K562 (cell line): ENCODE measurements around the gene DGAT2. TPM values are rescaled to one million over a fixed set of nuclear protein-coding genes. Genes with fewer than 3 reads are reported as not detected.

Experiments
- ATAC-seq: fragments of 200-7000 bp; cut with Tn5 transposase; 3 replicates; pipeline ENCODE4 v1.9.1; 2020; ENCODE audit warnings: moderate library complexity
- BruUV-seq: library from RNA; stranded (reverse); fragments of 400-500 nt; replicated peaks from 2 replicates; lab custom pipeline; 2021; lab: Mats Ljungman, UMichigan
- CTCF ChIA-PET: fragments of 300-600 bp; formaldehyde crosslinking; extraction: SDS; loops from one replicate; lab custom pipeline; 2021; ENCODE audit warnings: low intra/inter-chr PET ratio; lab: Yijun Ruan, JAX
- POLR2A ChIA-PET: fragments of 300-600, 350-650 bp; sonication (Branson Sonifier 250); formaldehyde crosslinking; extraction: SDS; loops from one replicate; lab custom pipeline; 2021; ENCODE audit warnings: antibody characterized with exemption, inconsistent platforms; lab: Yijun Ruan, JAX
- DNase-seq, 4 experiments: peaks; one replicate each; pipeline versions ENCODE4 v3.0.0 to v3.0.0-alpha.2; 2011 to 2018; ENCODE audit warnings: low spot score in 3 of 4, mixed read lengths in 3 of 4; ENCODE audit errors: extremely low read depth in 1 of 4
- FAIRE-seq: peaks from 2 replicates; lab custom pipeline; 2011; peaks lifted over from hg19 to GRCh38; lab: Jason Lieb, UNC
- H2AFZ ChIP-seq: 2 replicates; pipeline ENCODE4 v1.6.0; 2011; ENCODE audit warnings: low read depth, low read length, control low read depth, inconsistent platforms
- H3K27ac ChIP-seq: fragments of 200-600 bp; 3 replicates; pipeline ENCODE4 v1.8.0; 2011; ENCODE audit warnings: low read depth, mild to moderate bottlenecking, control low read depth, inconsistent platforms, low read length, moderate library complexity, mixed read lengths; ENCODE audit errors: extremely low read depth
- H3K27me3 ChIP-seq, 2 experiments: fragments of 300-600 bp in 1 of 2; 2 replicates in 1 of 2; 3 replicates in 1 of 2; pipeline versions ENCODE4 v1.6.0 to v1.8.0; 2011; ENCODE audit warnings: inconsistent platforms in 2 of 2, low read length in 2 of 2, mild to moderate bottlenecking in 1 of 2, mixed read lengths in 1 of 2, moderate library complexity in 1 of 2; ENCODE audit not compliant: control insufficient read depth in 2 of 2, insufficient read depth in 2 of 2
- H3K36me3 ChIP-seq: fragments of 300-600 bp; 3 replicates; pipeline ENCODE4 v1.8.0; 2011; ENCODE audit warnings: mild to moderate bottlenecking, low read length, inconsistent platforms; ENCODE audit not compliant: control insufficient read depth, insufficient read depth
- H3K4me1 ChIP-seq, 2 experiments: fragments of 200-600 bp in 1 of 2; replicated peaks in 1 of 2; 2 replicates in 1 of 2; 3 replicates in 1 of 2; pipeline versions ENCODE4 v1.5.1 to v1.8.0; 2011; ENCODE audit warnings: inconsistent platforms in 2 of 2, low read length in 2 of 2, mild to moderate bottlenecking in 1 of 2, mixed read lengths in 1 of 2, moderate library complexity in 1 of 2; ENCODE audit not compliant: control insufficient read depth in 2 of 2, insufficient read depth in 2 of 2
- H3K4me2 ChIP-seq: 2 replicates; pipeline ENCODE4 v1.6.1; 2011; ENCODE audit warnings: low read length, control low read depth, inconsistent platforms, mixed read lengths; ENCODE audit not compliant: insufficient read depth
- H3K4me3 ChIP-seq: fragments of 200-600 bp; sonication (generic), shearing (Covaris generic); 2 replicates; pipeline ENCODE4 v1.5.1; 2016; ENCODE audit warnings: control low read depth, inconsistent platforms
- H3K79me2 ChIP-seq: fragments of 200-600 bp; 3 replicates; pipeline ENCODE4 v1.8.0; 2011; ENCODE audit warnings: low read length, inconsistent platforms; ENCODE audit not compliant: control insufficient read depth, insufficient read depth
- H3K9ac ChIP-seq, 2 experiments: 2 replicates each; pipeline versions ENCODE4 v1.6.0 to v1.6.1; 2011; ENCODE audit warnings: low read depth in 2 of 2, low read length in 2 of 2, control low read depth in 1 of 2, inconsistent platforms in 1 of 2, mild to moderate bottlenecking in 1 of 2, mixed read lengths in 1 of 2; ENCODE audit not compliant: insufficient read depth in 1 of 2
- H3K9me1 ChIP-seq: one replicate; pipeline ENCODE4 v1.6.0; 2011; ENCODE audit warnings: inconsistent platforms, mild to moderate bottlenecking, low read length, moderate library complexity; ENCODE audit not compliant: control insufficient read depth, insufficient read depth
- H3K9me3 ChIP-seq: replicated peaks from 2 replicates; pipeline ENCODE4 v1.5.1; 2011; ENCODE audit warnings: low read depth, low read length, inconsistent platforms; ENCODE audit not compliant: control insufficient read depth, insufficient read depth
- H4K20me1 ChIP-seq: replicated peaks from 2 replicates; pipeline ENCODE4 v1.6.1; 2011; ENCODE audit warnings: low read length, inconsistent platforms, mixed read lengths; ENCODE audit not compliant: control insufficient read depth, insufficient read depth
- ARHGAP35 ChIP-seq: fragments of 450-650 bp; IDR thresholded peaks from 2 replicates; pipeline ENCODE4 v1.6.1; 2018; ENCODE audit not compliant: partially characterized antibody
- GATA2 ChIP-seq: sonication (generic); formaldehyde crosslinking; IDR thresholded peaks from 2 replicates; pipeline ENCODE4 v1.4.0; 2020; ENCODE audit warnings: mild to moderate bottlenecking, missing genetic modification reagents
- HNRNPK ChIP-seq: fragments of 200-400 bp; formaldehyde crosslinking; IDR thresholded peaks from one replicate; pipeline ENCODE4 v1.6.1; 2018; ENCODE audit warnings: mild to moderate bottlenecking, low read depth, low read length; ENCODE audit not compliant: poor library complexity, severe bottlenecking
- IRF2 ChIP-seq: sonication (generic); formaldehyde crosslinking; IDR thresholded peaks from 2 replicates; pipeline ENCODE4 v1.8.1; 2022; ENCODE audit warnings: mild to moderate bottlenecking, missing genetic modification reagents
- JUND ChIP-seq, 2 experiments: IDR thresholded peaks; 2 replicates in 1 of 2; 3 replicates in 1 of 2; pipeline ENCODE4 v1.6.1; 2011; ENCODE audit warnings: borderline replicate concordance in 2 of 2, low read depth in 2 of 2, low read length in 2 of 2, improper control_type of control experiment in 1 of 2, missing biosample characterization in 1 of 2, missing genetic modification characterization in 1 of 2, missing genetic modification reagents in 1 of 2
- MYNN ChIP-seq, 2 experiments: sonication (generic); formaldehyde crosslinking in 1 of 2; IDR thresholded peaks; 2 replicates each; pipeline versions ENCODE4 v1.5.0 to v1.6.1; 2016 to 2020; ENCODE audit warnings: antibody characterized with exemption in 1 of 2, missing genetic modification reagents in 1 of 2
- NR2C2 ChIP-seq, 2 experiments: fragments of 200-800 bp in 1 of 2; sonication (Bioruptor generic) in 1 of 2; sonication (generic) in 1 of 2; formaldehyde crosslinking in 1 of 2; IDR thresholded peaks; 2 replicates each; pipeline versions ENCODE4 v1.6.1 to v1.8.0; 2016 to 2022; ENCODE audit warnings: mild to moderate bottlenecking in 1 of 2, missing compliant biosample characterization in 1 of 2, missing genetic modification characterization in 1 of 2, missing genetic modification reagents in 1 of 2
- PTBP1 ChIP-seq: fragments of 200-400 bp; formaldehyde crosslinking; IDR thresholded peaks from 2 replicates; pipeline ENCODE4 v1.6.1; 2017; ENCODE audit warnings: low read depth, low read length
- SAFB ChIP-seq: fragments of 200-400 bp; formaldehyde crosslinking; IDR thresholded peaks from 2 replicates; pipeline ENCODE4 v1.6.1; 2017; ENCODE audit warnings: low read depth, low read length, borderline replicate concordance
- ZNF584 ChIP-seq: fragments of 200-800 bp; sonication (Bioruptor generic); IDR thresholded peaks from 2 replicates; pipeline ENCODE4 v1.6.1; 2016; ENCODE audit warnings: low read depth, mild to moderate bottlenecking, missing genetic modification characterization, missing compliant biosample characterization
- WGBS: fragments of 100-300 bp; shearing (Covaris generic); methylation state at CpG from one replicate; pipeline ENCODE4 v1.1.6; 2016; ENCODE audit warnings: low coverage, mixed read lengths; ENCODE audit not compliant: insufficient coverage; ENCODE audit errors: missing lambda C conversion rate; 5-methylcytosine and 5-hydroxymethylcytosine counted together
- in situ Hi-C: fragments of 300-500 bp; cut with MboI; formaldehyde crosslinking; loops from 4 replicates; pipeline ENCODE4 v1.15.0; 2018; ENCODE audit warnings: inconsistent platforms, mixed read lengths
- intact Hi-C: fragments of 100-400 bp; cut with micrococcal nuclease; formaldehyde crosslinking; loops from 2 replicates; pipeline ENCODE4 v1.14.2; 2022
- polyA plus RNA-seq, 8 experiments: library from polyadenylated mRNA; depleted of rRNA in 4 of 8; stranded (reverse) in 5 of 8; unstranded in 3 of 8; fragments of >200 nt; fragmentation: Nextera tagmentation in 2 of 8; fragmentation: Illumina TruSeq in 1 of 8; extraction: Ambion mirVana in 2 of 8; extraction: Trizol in 1 of 8; gene quantifications; 2 replicates each; pipeline versions ENCODE4 v1.2.1 to v1.2.3, GENCODE V29; 2011 to 2014; ENCODE audit warnings: inconsistent platforms in 1 of 8, missing spikeins in 1 of 8
- total RNA-seq, 7 experiments: library from RNA; depleted of rRNA in 6 of 7; stranded (reverse); fragments of >200 nt in 6 of 7; fragmentation: Illumina TruSeq in 2 of 7; extraction: Trizol in 2 of 7; gene quantifications; 2 replicates each; pipeline versions ENCODE4 v1.2.1 to v1.2.3, GENCODE V29; 2011 to 2021; ENCODE audit warnings: low replicate concordance in 1 of 7
- TF ChIP-seq, protein P1 (sequence below): fragments of 150-350 bp; IDR thresholded peaks from 2 replicates; pipeline ENCODE4 v1.6.1; 2014; ENCODE audit warnings: low read depth, mild to moderate bottlenecking, low read length, borderline replicate concordance

DGAT2 gene
- total and polyA plus RNA-seq, 9 of the 15 experiments (the other 6 are each of a cell fraction or from before 2014, with no cell fraction given) = 0.68 to 2.8 (median 1.8) TPM

DNA sequence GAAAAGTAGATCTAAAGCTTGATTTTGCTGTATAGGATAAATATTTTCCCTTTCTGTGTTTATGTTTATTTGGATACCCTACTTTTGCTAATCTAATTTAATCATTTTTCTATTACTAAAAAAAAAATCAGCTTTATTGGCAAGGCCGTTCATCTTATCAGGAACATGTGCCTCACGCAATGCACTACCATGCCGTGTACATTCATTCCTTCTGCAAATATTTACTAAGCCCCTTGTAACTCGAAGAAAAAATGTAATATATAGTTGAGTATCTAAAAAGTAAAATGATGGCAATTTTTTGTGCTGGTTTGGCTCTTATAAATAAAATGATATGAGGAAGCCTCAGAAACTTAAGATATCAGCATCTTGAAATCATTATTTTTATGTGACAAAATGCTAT lies 55.4 kb downstream of the DGAT2 start (continued):
- TF ChIP-seq PTBP1 (no peak), JUND (IDR thresholded peaks at IDR 0.05; ENCODE audit: borderline replicate concordance, low read depth, low read length) (no peak), JUND (tag; IDR thresholded peaks at IDR 0.05; ENCODE audit: borderline replicate concordance, low read depth, low read length) (no peak), NR2C2 (CRISPR knock-in tag; IDR thresholded peaks at IDR 0.05) (no peak), NR2C2 (tag; IDR thresholded peaks at IDR 0.05) (no peak), ARHGAP35 (no peak)

DNA sequence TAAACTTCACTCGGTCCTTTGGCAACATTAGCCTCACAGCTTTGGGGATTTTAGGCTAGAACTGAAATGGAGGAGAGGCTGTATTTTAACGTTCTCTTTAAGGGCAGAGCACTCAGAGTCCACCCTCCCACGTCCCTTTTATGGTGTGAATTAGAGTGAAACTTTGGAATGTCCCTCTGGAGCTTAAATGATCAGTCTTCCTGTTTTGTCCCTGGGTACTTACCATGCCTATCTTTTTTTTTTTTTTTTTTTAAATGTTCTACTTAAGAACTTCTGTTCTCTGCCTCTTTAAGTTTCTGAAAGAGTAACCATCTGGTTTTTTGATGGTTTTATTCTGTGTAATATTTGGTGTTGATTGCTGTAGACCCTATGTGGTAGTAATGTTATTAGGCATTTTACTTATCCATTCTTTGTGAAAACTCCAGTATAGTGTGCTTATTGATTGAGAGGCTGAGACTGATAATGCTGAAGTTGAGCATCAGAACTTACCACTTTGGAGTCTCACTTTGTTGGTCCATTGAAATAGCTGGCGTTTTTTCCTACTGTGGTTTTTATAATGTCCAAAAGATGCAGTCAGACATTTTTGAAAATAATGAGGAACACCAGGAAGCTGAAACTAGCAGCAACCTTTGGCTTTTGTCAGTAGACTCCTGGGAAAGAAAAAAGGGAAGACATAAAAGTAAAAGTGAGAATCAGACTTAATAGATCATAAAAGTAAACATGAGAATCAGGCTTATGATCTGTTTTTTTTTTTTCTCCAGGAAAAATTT lies 58.1 kb downstream of the DGAT2 start:
- Histone ChIP-seq H2AFZ (no peak overlapping the region), H3K4me2 (no peak overlapping the region), H3K9me3 (no peaks in the 10 kb centered on the region), H3K4me3 (no peak overlapping the region), H3K4me1 (peaks cover 0 to 4% of the 10 kb centered on the region in 2 experiments; a peak in 1 of 5 replicates), H3K27ac (no peak overlapping the region), H3K36me3 (peaks cover 13% of the 10 kb centered on the region; the same call in 2 of the 3 replicates), H3K27me3 (no peaks in the 10 kb centered on the region), H4K20me1 (no peaks in the 10 kb centered on the region), H3K79me2 (peaks cover 52% of the 10 kb centered on the region), H3K9me1 (no peaks in the 10 kb centered on the region), H3K9ac (no peak overlapping the region; a peak in 1 of 4 replicates)
- CTCF ChIA-PET = interaction anchor here (0.6 kb wide), 1 partner anchor 94 kb away, joined by 6 read pairs; no protein-coding TSS in a partner anchor
- POLR2A ChIA-PET = interaction anchor here (0.6 to 1.5 kb wide), 2 partner anchors 10 to 29 kb away, joined by 3 to 7 read pairs; no protein-coding TSS in a partner anchor
- 44% methylated on average over 4 of the region's 4 CpGs for WGBS
- BruUV-seq = no TSS peak
- no peak for DNase-seq
- in situ Hi-C loops (no loop called here), intact Hi-C loops (no loop called here)
- no peak for FAIRE-seq
- ATAC-seq = no peak
- TF ChIP-seq MYNN (IDR thresholded peaks at IDR 0.05) (no peak), MYNN (CRISPR knock-in tag; IDR thresholded peaks at IDR 0.05) (no peak), HNRNPK (no peak), GATA2 (CRISPR knock-in tag) (no peak), SAFB (no peak), ZNF584 (CRISPR knock-in tag) (no peak), IRF2 (CRISPR knock-in tag) (no peak)
- TF ChIP-seq, protein P1, sequence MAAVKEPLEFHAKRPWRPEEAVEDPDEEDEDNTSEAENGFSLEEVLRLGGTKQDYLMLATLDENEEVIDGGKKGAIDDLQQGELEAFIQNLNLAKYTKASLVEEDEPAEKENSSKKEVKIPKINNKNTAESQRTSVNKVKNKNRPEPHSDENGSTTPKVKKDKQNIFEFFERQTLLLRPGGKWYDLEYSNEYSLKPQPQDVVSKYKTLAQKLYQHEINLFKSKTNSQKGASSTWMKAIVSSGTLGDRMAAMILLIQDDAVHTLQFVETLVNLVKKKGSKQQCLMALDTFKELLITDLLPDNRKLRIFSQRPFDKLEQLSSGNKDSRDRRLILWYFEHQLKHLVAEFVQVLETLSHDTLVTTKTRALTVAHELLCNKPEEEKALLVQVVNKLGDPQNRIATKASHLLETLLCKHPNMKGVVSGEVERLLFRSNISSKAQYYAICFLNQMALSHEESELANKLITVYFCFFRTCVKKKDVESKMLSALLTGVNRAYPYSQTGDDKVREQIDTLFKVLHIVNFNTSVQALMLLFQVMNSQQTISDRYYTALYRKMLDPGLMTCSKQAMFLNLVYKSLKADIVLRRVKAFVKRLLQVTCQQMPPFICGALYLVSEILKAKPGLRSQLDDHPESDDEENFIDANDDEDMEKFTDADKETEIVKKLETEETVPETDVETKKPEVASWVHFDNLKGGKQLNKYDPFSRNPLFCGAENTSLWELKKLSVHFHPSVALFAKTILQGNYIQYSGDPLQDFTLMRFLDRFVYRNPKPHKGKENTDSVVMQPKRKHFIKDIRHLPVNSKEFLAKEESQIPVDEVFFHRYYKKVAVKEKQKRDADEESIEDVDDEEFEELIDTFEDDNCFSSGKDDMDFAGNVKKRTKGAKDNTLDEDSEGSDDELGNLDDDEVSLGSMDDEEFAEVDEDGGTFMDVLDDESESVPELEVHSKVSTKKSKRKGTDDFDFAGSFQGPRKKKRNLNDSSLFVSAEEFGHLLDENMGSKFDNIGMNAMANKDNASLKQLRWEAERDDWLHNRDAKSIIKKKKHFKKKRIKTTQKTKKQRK = no peak
